HFF-Myc (cell line): ENCODE measurements around the gene TAF1L.

Experiments
- DNase-seq: peaks from one replicate; pipeline ENCODE4 v3.0.0-alpha.2; 2011; ENCODE audit warnings: low read depth; ENCODE audit errors: extremely low read depth
- H3K4me3 ChIP-seq: replicated peaks from 2 replicates; pipeline ENCODE4 v1.5.1; 2011; ENCODE audit warnings: low read depth, mild to moderate bottlenecking, control low read depth, low read length
- CTCF ChIP-seq: IDR thresholded peaks from 2 replicates; pipeline ENCODE4 v1.5.1; 2012; ENCODE audit warnings: mild to moderate bottlenecking, low read depth, low read length, control low read depth; ENCODE audit errors: missing control alignments

TAF1L gene, protein sequence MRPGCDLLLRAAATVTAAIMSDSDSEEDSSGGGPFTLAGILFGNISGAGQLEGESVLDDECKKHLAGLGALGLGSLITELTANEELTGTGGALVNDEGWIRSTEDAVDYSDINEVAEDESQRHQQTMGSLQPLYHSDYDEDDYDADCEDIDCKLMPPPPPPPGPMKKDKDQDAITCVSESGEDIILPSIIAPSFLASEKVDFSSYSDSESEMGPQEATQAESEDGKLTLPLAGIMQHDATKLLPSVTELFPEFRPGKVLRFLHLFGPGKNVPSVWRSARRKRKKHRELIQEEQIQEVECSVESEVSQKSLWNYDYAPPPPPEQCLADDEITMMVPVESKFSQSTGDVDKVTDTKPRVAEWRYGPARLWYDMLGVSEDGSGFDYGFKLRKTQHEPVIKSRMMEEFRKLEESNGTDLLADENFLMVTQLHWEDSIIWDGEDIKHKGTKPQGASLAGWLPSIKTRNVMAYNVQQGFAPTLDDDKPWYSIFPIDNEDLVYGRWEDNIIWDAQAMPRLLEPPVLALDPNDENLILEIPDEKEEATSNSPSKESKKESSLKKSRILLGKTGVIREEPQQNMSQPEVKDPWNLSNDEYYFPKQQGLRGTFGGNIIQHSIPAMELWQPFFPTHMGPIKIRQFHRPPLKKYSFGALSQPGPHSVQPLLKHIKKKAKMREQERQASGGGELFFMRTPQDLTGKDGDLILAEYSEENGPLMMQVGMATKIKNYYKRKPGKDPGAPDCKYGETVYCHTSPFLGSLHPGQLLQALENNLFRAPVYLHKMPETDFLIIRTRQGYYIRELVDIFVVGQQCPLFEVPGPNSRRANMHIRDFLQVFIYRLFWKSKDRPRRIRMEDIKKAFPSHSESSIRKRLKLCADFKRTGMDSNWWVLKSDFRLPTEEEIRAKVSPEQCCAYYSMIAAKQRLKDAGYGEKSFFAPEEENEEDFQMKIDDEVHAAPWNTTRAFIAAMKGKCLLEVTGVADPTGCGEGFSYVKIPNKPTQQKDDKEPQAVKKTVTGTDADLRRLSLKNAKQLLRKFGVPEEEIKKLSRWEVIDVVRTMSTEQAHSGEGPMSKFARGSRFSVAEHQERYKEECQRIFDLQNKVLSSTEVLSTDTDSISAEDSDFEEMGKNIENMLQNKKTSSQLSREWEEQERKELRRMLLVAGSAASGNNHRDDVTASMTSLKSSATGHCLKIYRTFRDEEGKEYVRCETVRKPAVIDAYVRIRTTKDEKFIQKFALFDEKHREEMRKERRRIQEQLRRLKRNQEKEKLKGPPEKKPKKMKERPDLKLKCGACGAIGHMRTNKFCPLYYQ (N-terminal part only)

GRCh38 chr9:32635362-32635761 is at the start of gene TAF1L:
Gene TAF1L, minus strand, starts transcription at chr9:32635669. Its CDS starts 90 bp downstream, at chr9:32635579.
- no peak for TF ChIP-seq CTCF

GRCh38 chr9:32681751-32682150 is 46.3 kb upstream of the TAF1L start:
- DNase-seq: no peak
- no peak overlapping the region for H3K4me3 ChIP-seq
- TF ChIP-seq CTCF: no peak

More at GRCh38 chr9:32635362-32635761, at the start of gene TAF1L:
- DNase-seq: no peak
- no peak within 1 kb of the TSS for H3K4me3 ChIP-seq

GRCh38 chr9:32677931-32678330 is 42.5 kb upstream of the TAF1L start:
- DNase-seq: no peak
- H3K4me3 ChIP-seq: no peak overlapping the region
- no peak for TF ChIP-seq CTCF

- no peak overlapping the region for H3K4me3 ChIP-seq
- TF ChIP-seq CTCF: no peak
- no peak for DNase-seq
These were observed 37.0 kb upstream of the TAF1L start for GRCh38 chr9:32672469-32672868.

DNA sequence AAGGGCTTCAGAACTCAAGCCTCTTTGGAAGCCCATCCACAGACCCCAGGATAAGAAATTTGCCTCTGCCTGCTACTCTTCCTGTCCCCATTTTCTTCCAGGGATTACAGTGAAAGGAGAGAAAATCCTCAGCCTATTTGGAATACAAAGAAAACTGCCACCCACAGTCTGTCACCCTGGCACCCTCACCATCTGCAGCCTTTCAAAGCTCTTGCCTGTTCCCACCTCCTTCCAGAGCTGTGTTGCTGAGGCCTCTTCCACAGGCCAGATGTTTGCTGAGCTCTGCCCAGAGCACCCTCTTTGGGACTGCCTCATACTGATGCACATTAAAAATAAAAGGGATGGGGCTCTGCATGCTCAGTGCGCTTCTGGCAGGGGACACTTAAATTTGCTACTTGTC is 35.9 kb upstream of the TAF1L start:
- no peak for TF ChIP-seq CTCF
- DNase-seq: no peak
- H3K4me3 ChIP-seq: no peak overlapping the region

- no peak for TF ChIP-seq CTCF
- H3K4me3 ChIP-seq: no peak overlapping the region
- no peak for DNase-seq
These were observed 29.6 kb upstream of the TAF1L start for GRCh38 chr9:32665101-32665500.
